DND-41 (cell line): ENCODE results near the gene MED12.

Source experiments
- ATAC-seq: fragments of 200-7000 bp; cut with Tn5 transposase; 3 replicates; pipeline ENCODE4 v1.9.1; 2021; ENCODE audit warnings: low read depth; ENCODE audit not compliant: insufficient read depth
- DNase-seq: peaks from one replicate; pipeline ENCODE4 v3.0.0-alpha.2; 2020
- H2AFZ ChIP-seq: 2 replicates; pipeline ENCODE4 v1.6.0; 2012; ENCODE audit warnings: low read depth, low read length
- H3K27ac ChIP-seq: 2 replicates; pipeline ENCODE4 v1.5.1; 2012; ENCODE audit warnings: low read length, inconsistent platforms
- H3K27me3 ChIP-seq: fragments of 200-600 bp; sonication (generic); 2 replicates; pipeline ENCODE4 v1.6.0; 2012; ENCODE audit warnings: low read length, mild to moderate bottlenecking, inconsistent platforms; ENCODE audit not compliant: insufficient read depth, poor library complexity
- H3K36me3 ChIP-seq: 2 replicates; pipeline ENCODE4 v1.5.1; 2012; ENCODE audit warnings: low read length, inconsistent platforms; ENCODE audit not compliant: insufficient read depth
- H3K4me1 ChIP-seq: 2 replicates; pipeline ENCODE4 v1.5.1; 2012; ENCODE audit warnings: mild to moderate bottlenecking, low read length; ENCODE audit not compliant: insufficient read depth
- H3K4me2 ChIP-seq: 2 replicates; pipeline ENCODE4 v1.6.0; 2012; ENCODE audit warnings: mild to moderate bottlenecking, moderate library complexity, low read length, inconsistent platforms; ENCODE audit not compliant: insufficient read depth
- H3K4me3 ChIP-seq, 2 experiments: fragments of 200-600 bp in 1 of 2; shearing (Covaris generic) in 1 of 2; 2 replicates each; pipeline ENCODE4 v1.5.1; 2012 to 2016; ENCODE audit warnings: inconsistent platforms in 2 of 2, low read length in 2 of 2, mild to moderate bottlenecking in 2 of 2, low read depth in 1 of 2, moderate library complexity in 1 of 2
- H3K79me2 ChIP-seq: 2 replicates; pipeline ENCODE4 v1.6.0; 2012; ENCODE audit warnings: low read length, inconsistent platforms; ENCODE audit not compliant: insufficient read depth
- H3K9ac ChIP-seq: 2 replicates; pipeline ENCODE4 v1.6.0; 2012; ENCODE audit warnings: low read depth, mild to moderate bottlenecking, inconsistent platforms, low read length, moderate library complexity
- H3K9me3 ChIP-seq: 2 replicates; pipeline ENCODE4 v1.5.1; 2012; ENCODE audit warnings: low read length, moderate library complexity, mild to moderate bottlenecking, inconsistent platforms; ENCODE audit not compliant: insufficient read depth, severe bottlenecking
- H4K20me1 ChIP-seq: 2 replicates; pipeline ENCODE4 v1.6.0; 2012; ENCODE audit warnings: low read length; ENCODE audit not compliant: insufficient read depth
- EZH2 ChIP-seq: IDR thresholded peaks from 3 replicates; pipeline ENCODE4 v1.6.1; 2012; ENCODE audit warnings: borderline replicate concordance, low read depth, mild to moderate bottlenecking, moderate library complexity, low read length, inconsistent platforms; ENCODE audit not compliant: severe bottlenecking
- TF ChIP-seq, protein P1 (sequence below): IDR thresholded peaks from 2 replicates; pipeline ENCODE4 v1.5.1; 2012; ENCODE audit warnings: borderline replicate concordance, low read length, moderate library complexity, mild to moderate bottlenecking; ENCODE audit not compliant: poor library complexity, severe bottlenecking; ENCODE audit errors: extremely low read depth

The MED12 gene

DNA sequence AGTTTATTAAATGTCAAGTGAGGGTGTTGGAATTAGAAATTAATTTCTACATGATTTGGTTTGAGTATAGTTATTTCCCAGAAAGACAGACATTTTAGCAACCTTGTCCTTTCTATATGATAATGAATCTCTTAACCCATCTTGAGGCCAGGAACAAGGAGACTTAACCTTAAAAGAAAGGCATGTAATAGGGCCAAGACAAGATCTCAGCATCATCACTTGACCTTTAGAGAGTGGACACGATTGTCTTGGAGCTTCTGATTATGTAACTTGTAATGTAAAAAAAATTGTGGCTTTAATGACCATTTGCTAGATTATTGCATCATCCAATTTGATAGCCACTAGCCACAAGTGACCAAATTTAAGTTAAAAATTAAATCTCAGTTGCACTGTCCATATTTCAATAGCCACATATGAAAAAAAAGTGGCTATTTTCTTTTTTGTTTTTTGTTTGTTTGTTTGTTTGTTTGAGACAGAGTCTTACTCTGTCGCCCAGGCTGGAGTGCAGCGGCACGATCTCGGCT, 36.2 kb upstream of the MED12 start:
- peaks cover 7% of the 10 kb centered on the region for H3K4me1 ChIP-seq
- DNase-seq = no peak

DNA sequence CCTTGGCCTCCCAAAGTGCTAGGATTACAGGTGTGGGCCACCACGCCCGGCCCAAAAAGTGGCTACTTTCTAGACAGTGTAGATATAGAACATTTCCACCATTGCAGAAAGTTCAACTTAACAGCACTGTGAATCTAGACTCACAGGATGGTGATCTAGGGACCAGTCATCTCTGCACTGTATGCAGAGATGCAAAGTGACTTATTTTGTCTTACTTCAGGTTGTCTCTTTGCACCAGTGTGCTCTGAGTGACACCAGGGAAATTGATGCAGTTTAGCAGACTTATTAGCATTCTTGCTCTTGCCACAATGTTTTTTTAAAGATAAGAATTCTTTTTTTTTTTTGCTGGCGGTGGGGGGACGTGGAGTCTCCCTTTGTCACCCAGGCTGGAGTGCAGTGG, 35.6 kb upstream of the MED12 start:
- H3K4me3 ChIP-seq = no peak overlapping the region
- TF ChIP-seq EZH2 = no peak
- TF ChIP-seq, protein P1, sequence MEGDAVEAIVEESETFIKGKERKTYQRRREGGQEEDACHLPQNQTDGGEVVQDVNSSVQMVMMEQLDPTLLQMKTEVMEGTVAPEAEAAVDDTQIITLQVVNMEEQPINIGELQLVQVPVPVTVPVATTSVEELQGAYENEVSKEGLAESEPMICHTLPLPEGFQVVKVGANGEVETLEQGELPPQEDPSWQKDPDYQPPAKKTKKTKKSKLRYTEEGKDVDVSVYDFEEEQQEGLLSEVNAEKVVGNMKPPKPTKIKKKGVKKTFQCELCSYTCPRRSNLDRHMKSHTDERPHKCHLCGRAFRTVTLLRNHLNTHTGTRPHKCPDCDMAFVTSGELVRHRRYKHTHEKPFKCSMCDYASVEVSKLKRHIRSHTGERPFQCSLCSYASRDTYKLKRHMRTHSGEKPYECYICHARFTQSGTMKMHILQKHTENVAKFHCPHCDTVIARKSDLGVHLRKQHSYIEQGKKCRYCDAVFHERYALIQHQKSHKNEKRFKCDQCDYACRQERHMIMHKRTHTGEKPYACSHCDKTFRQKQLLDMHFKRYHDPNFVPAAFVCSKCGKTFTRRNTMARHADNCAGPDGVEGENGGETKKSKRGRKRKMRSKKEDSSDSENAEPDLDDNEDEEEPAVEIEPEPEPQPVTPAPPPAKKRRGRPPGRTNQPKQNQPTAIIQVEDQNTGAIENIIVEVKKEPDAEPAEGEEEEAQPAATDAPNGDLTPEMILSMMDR = no peak
- H3K9me3 ChIP-seq = no peaks in the 10 kb centered on the region
- DNase-seq = no peak
- H2AFZ ChIP-seq = no peak overlapping the region
- no peak overlapping the region for H3K27ac ChIP-seq
- H3K79me2 ChIP-seq = no peaks in the 10 kb centered on the region
- H3K4me1 ChIP-seq = peaks cover 7% of the 10 kb centered on the region
- H3K9ac ChIP-seq = no peak overlapping the region
- no peaks in the 10 kb centered on the region for H3K36me3 ChIP-seq
- H3K4me2 ChIP-seq = no peak overlapping the region
- H4K20me1 ChIP-seq = no peaks in the 10 kb centered on the region
- H3K27me3 ChIP-seq = no peaks in the 10 kb centered on the region
- ATAC-seq = no peak

More for the DNA sequence above, 36.2 kb upstream of the MED12 start:
- no peaks in the 10 kb centered on the region for H4K20me1 ChIP-seq
- H3K4me3 ChIP-seq = no peak overlapping the region
- H2AFZ ChIP-seq = no peak overlapping the region
- no peaks in the 10 kb centered on the region for H3K79me2 ChIP-seq
- H3K9ac ChIP-seq = no peak overlapping the region
- no peaks in the 10 kb centered on the region for H3K9me3 ChIP-seq
- TF ChIP-seq, protein P1 = no peak
- TF ChIP-seq EZH2 = no peak
- H3K27me3 ChIP-seq = no peaks in the 10 kb centered on the region
- no peaks in the 10 kb centered on the region for H3K36me3 ChIP-seq
- no peak overlapping the region for H3K4me2 ChIP-seq
- H3K27ac ChIP-seq = no peak overlapping the region
- no peak for ATAC-seq

DNA sequence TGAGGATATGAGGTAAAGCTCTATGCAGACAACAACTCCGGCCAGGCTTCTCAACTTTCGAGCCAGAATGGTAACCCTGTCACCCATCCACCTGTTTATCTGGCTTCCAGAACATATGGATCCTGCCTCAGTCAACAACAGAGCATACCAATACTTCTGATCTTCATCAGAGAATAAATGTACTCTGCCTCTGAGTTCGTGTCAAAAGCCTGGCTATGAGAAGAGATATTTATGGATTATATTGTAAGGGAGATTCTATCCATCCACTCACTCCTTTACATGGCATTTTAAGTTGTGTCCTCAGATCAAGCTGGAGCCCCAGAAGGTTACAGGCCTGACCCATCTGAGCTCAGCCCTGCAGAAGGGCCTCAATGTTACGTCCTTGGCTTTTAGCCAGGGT, 32.5 kb upstream of the MED12 start:
- peaks cover 7% of the 10 kb centered on the region for H3K4me1 ChIP-seq
- H3K4me3 ChIP-seq = no peak overlapping the region
- no peaks in the 10 kb centered on the region for H4K20me1 ChIP-seq
- no peaks in the 10 kb centered on the region for H3K27me3 ChIP-seq
- ATAC-seq (no peak), DNase-seq (no peak)
- H3K27ac ChIP-seq = no peak overlapping the region
- no peaks in the 10 kb centered on the region for H3K9me3 ChIP-seq
- H2AFZ ChIP-seq = no peak overlapping the region
- no peak overlapping the region for H3K4me2 ChIP-seq
- no peaks in the 10 kb centered on the region for H3K79me2 ChIP-seq
- no peak overlapping the region for H3K9ac ChIP-seq
- TF ChIP-seq, protein P1 = no peak
- TF ChIP-seq EZH2 = no peak
- H3K36me3 ChIP-seq = no peaks in the 10 kb centered on the region

DNA sequence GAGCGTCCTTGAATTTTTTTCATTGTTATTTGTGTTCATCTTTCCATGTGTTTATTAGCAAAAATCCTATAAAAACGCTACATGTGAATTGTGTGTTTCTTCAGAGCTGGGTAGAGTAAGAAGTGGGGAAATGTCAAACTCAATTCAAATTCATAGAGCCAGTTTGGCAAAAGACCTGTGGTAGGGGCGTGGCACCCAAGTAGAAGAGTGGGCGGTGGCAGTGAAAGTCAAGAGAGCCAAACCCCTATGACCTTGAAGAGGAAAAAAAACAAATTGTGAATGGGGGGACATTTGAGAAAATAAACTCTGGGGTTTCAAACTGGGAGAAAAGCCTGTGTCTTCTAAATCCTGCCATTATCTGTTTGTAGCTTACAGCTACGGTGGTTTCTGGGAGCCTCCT, 27.1 kb upstream of the MED12 start:
- TF ChIP-seq, protein P1 = no peak
- no peak for TF ChIP-seq EZH2
- Histone ChIP-seq H3K4me1 (peaks cover 8% of the 10 kb centered on the region), H4K20me1 (no peaks in the 10 kb centered on the region), H3K79me2 (no peaks in the 10 kb centered on the region; the same call in 1 of the 2 replicates), H2AFZ (no peak overlapping the region), H3K27me3 (no peaks in the 10 kb centered on the region), H3K4me3 (no peak overlapping the region), H3K9me3 (no peaks in the 10 kb centered on the region), H3K4me2 (no peak overlapping the region), H3K9ac (no peak overlapping the region), H3K27ac (no peak overlapping the region), H3K36me3 (no peaks in the 10 kb centered on the region)
- ATAC-seq = no peak
- DNase-seq = no peak
